SU-DHL-6 (cell line): ENCODE measurements around the gene FLNB.

Experiments
- H2AFZ ChIP-seq: fragments of 200-600 bp; sonication (generic); 2 replicates; pipeline ENCODE4 v1.6.1; 2014; ENCODE audit warnings: low read depth, mild to moderate bottlenecking, moderate library complexity, mixed read lengths, antibody characterized with exemption, low read length; ENCODE audit not compliant: severe bottlenecking
- H3F3A ChIP-seq: fragments of 200-600 bp; shearing (Covaris generic); 2 replicates; pipeline ENCODE4 v1.6.0; 2016; ENCODE audit warnings: antibody characterized with exemption, mild to moderate bottlenecking; ENCODE audit not compliant: insufficient read depth
- H3K27ac ChIP-seq: fragments of 200-600 bp; sonication (generic); 2 replicates; pipeline ENCODE4 v1.5.1; 2016; ENCODE audit warnings: low read depth, mild to moderate bottlenecking, low read length, moderate library complexity, mixed read lengths
- H3K27me3 ChIP-seq: fragments of 200-600 bp; sonication (generic), shearing (Covaris generic); 2 replicates; pipeline ENCODE4 v1.6.0; 2014; ENCODE audit warnings: mild to moderate bottlenecking, low read length
- H3K36me3 ChIP-seq: fragments of 200-600 bp; sonication (generic); 2 replicates; pipeline ENCODE4 v1.6.1; 2014; ENCODE audit warnings: mild to moderate bottlenecking, low read length, mixed read lengths
- H3K4me2 ChIP-seq: fragments of 300-600, 200-600 bp; shearing (Covaris generic), sonication (generic); 2 replicates; pipeline ENCODE4 v1.6.0; 2014; ENCODE audit warnings: low read length, low read depth, mild to moderate bottlenecking; ENCODE audit not compliant: poor library complexity, severe bottlenecking
- H3K4me3 ChIP-seq: fragments of 200-600 bp; sonication (generic); 2 replicates; pipeline ENCODE4 v1.5.1; 2014; ENCODE audit warnings: antibody characterized with exemption, low read length, mild to moderate bottlenecking, mixed read lengths; ENCODE audit not compliant: insufficient read depth, poor library complexity, severe bottlenecking
- H3K79me2 ChIP-seq: fragments of 200-600 bp; sonication (generic); 2 replicates; pipeline ENCODE4 v1.6.1; 2014; ENCODE audit warnings: mild to moderate bottlenecking, low read length, moderate library complexity; ENCODE audit not compliant: insufficient read depth
- H3K9ac ChIP-seq: fragments of 200-600 bp; sonication (generic); 2 replicates; pipeline ENCODE4 v1.7.0; 2014; ENCODE audit warnings: mild to moderate bottlenecking, low read length
- H3K9me2 ChIP-seq: fragments of 200-600 bp; sonication (generic); replicated peaks from 2 replicates; pipeline ENCODE4 v1.6.1; 2014; ENCODE audit warnings: low read length; ENCODE audit not compliant: insufficient read depth
- H3K9me3 ChIP-seq: fragments of 200-600 bp; sonication (generic); 2 replicates; pipeline ENCODE4 v1.6.1; 2014; ENCODE audit warnings: low read length, mixed read lengths; ENCODE audit not compliant: insufficient read depth
- H4K20me1 ChIP-seq: fragments of 200-600 bp; sonication (generic); 2 replicates; pipeline ENCODE4 v1.6.1; 2014; ENCODE audit warnings: low read depth, mild to moderate bottlenecking, antibody characterized with exemption, low read length, moderate library complexity, mixed read lengths
- EZH2phosphoT487 ChIP-seq: fragments of 200-600 bp; sonication (generic), shearing (Covaris generic); conservative IDR thresholded peaks from 2 replicates; pipeline ENCODE4 v1.6.1; 2018; ENCODE audit warnings: mild to moderate bottlenecking, antibody characterized with exemption, low read length, moderate library complexity, mixed read lengths
- TF ChIP-seq, protein P1 (sequence below): fragments of 200-600 bp; sonication (generic); IDR thresholded peaks from one replicate; pipeline ENCODE4 v1.5.1; 2017; ENCODE audit warnings: antibody characterized with exemption, mild to moderate bottlenecking, low read length, moderate library complexity; ENCODE audit not compliant: insufficient read depth, poor library complexity, severe bottlenecking

Gene FLNB

DNA sequence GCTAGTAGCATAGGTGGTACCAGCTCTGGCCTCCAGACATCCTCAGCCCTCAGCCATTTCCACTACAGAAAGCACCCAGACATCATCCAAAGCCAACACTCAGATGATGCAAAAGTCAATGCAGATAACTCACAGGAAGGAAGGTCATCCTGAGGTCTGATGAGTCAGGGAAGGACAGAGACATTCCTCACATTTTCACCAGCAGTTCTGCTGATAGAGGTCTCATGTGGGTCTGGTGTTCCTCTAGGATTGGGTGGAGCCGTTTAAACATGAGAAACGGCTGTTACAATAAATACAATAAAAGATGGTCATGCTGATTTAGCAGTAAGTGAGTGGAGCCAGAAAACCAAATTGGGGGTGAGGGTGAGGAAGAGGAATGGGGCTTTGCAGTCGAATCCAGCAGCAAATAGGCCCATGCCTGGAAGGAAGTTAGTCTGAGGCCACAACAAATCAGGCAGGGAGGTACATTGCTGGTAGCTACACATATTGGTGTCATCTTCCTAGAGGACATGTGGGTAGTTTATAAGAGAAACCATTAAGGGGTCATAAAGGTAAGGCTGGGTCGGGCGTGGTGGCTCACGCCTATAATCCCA is 33.3 kb upstream of the FLNB start:
- Histone ChIP-seq H3K4me2 (no peak overlapping the region), H3K36me3 (no peaks in the 10 kb centered on the region)

GRCh38 chr3:57977818-57978235 is 30.4 kb upstream of the FLNB start:
- Histone ChIP-seq H3K9me3 (no peaks in the 10 kb centered on the region), H3K36me3 (no peaks in the 10 kb centered on the region), H3K79me2 (no peaks in the 10 kb centered on the region), H3K9me2 (no peaks in the 10 kb centered on the region), H3K4me3 (no peak overlapping the region), H3F3A (no peaks in the 10 kb centered on the region), H3K4me2 (no peak overlapping the region), H3K9ac (no peak overlapping the region), H3K27me3 (no peaks in the 10 kb centered on the region), H2AFZ (no peak overlapping the region), H3K27ac (no peak overlapping the region), H4K20me1 (no peaks in the 10 kb centered on the region)
- TF ChIP-seq, protein P1, sequence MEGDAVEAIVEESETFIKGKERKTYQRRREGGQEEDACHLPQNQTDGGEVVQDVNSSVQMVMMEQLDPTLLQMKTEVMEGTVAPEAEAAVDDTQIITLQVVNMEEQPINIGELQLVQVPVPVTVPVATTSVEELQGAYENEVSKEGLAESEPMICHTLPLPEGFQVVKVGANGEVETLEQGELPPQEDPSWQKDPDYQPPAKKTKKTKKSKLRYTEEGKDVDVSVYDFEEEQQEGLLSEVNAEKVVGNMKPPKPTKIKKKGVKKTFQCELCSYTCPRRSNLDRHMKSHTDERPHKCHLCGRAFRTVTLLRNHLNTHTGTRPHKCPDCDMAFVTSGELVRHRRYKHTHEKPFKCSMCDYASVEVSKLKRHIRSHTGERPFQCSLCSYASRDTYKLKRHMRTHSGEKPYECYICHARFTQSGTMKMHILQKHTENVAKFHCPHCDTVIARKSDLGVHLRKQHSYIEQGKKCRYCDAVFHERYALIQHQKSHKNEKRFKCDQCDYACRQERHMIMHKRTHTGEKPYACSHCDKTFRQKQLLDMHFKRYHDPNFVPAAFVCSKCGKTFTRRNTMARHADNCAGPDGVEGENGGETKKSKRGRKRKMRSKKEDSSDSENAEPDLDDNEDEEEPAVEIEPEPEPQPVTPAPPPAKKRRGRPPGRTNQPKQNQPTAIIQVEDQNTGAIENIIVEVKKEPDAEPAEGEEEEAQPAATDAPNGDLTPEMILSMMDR = no peak
- TF ChIP-seq EZH2phosphoT487 = no peak

More for the DNA sequence above, 33.3 kb upstream of the FLNB start:
- no peak overlapping the region for H3K9ac ChIP-seq
- no peaks in the 10 kb centered on the region for H3K9me2 ChIP-seq
- H3K27ac ChIP-seq = no peak overlapping the region
- H3K79me2 ChIP-seq = no peaks in the 10 kb centered on the region
- H3K9me3 ChIP-seq = no peaks in the 10 kb centered on the region
- no peaks in the 10 kb centered on the region for H4K20me1 ChIP-seq
- H3F3A ChIP-seq = no peaks in the 10 kb centered on the region
- TF ChIP-seq, protein P1 = no peak
- no peak for TF ChIP-seq EZH2phosphoT487
- no peak overlapping the region for H3K4me3 ChIP-seq
- no peak overlapping the region for H2AFZ ChIP-seq
- no peaks in the 10 kb centered on the region for H3K27me3 ChIP-seq

DNA sequence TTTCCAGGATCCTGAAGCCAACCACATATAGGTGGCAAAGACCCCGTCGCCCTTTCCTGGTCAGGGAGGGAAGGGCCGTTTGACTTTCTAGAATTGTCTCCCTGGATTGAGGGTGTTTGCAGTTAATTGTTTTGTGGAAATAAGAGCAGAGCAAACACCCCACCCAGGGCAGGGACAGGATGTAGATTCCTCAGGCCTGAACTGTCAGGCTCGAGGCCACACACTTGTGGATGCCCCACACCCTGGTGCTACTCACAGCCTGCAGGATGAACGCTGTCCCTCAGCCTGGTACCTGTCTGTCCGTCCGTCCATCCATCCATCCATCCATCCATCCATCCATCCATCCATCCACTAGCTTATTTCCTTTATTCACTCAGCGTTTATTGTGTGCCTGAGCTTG is 29.9 kb upstream of the FLNB start:
- Histone ChIP-seq H4K20me1 (no peaks in the 10 kb centered on the region), H3K4me3 (no peak overlapping the region), H3F3A (no peaks in the 10 kb centered on the region), H3K9me2 (no peaks in the 10 kb centered on the region), H2AFZ (no peak overlapping the region), H3K79me2 (no peaks in the 10 kb centered on the region), H3K27ac (no peak overlapping the region), H3K27me3 (no peaks in the 10 kb centered on the region), H3K4me2 (no peak overlapping the region), H3K36me3 (no peaks in the 10 kb centered on the region), H3K9ac (no peak overlapping the region), H3K9me3 (no peaks in the 10 kb centered on the region)
- TF ChIP-seq, protein P1 = no peak
- TF ChIP-seq EZH2phosphoT487 = no peak
